ENCODE data around the gene RIPK4. TPM values are rescaled to one million over a fixed set of nuclear protein-coding genes. Genes with fewer than 3 reads are reported as not detected.

RIPK4 gene
- total RNA-seq, 3 donors from 2014 or later: 5.1 to 14.8 (median 10.2) TPM

- no peaks in the 10 kb centered on the region for H3K9me3 ChIP-seq
- H3K36me3 ChIP-seq (ENCODE audit: low read depth): no peaks in the 10 kb centered on the region
- peak in 1 of 3 donors; percentile 37 for DNase-seq
- ATAC-seq: no peak
- peaks cover 21% of the 10 kb centered on the region for H3K4me1 ChIP-seq (ENCODE audit: low read depth)
- no peak overlapping the region for H3K4me3 ChIP-seq
- intact Hi-C loops (cut with DNase I, micrococcal nuclease): no loop called here
- TF ChIP-seq CTCF (IDR thresholded peaks at IDR 0.05): no peak
Measured at GRCh38 chr21:41705546-41706262, 61.1 kb downstream of the RIPK4 start.

- intact Hi-C loops (cut with DNase I, micrococcal nuclease): no loop called here
- Histone ChIP-seq H3K9me3 (no peaks in the 10 kb centered on the region), H3K4me1 (ENCODE audit: low read depth) (peaks cover 21% of the 10 kb centered on the region), H3K4me3 (no peak overlapping the region), H3K36me3 (ENCODE audit: low read depth) (no peaks in the 10 kb centered on the region)
- TF ChIP-seq CTCF (IDR thresholded peaks at IDR 0.05): no peak
- ATAC-seq (peak; percentile 85), DNase-seq (peak; percentile 83 to 88 (median 87))
Measured at GRCh38 chr21:41703857-41704501, 62.9 kb downstream of the RIPK4 start.

GRCh38 chr21:41701749-41702148, 65.1 kb downstream of the RIPK4 start:
- no peak for ATAC-seq
- intact Hi-C loops (cut with DNase I, micrococcal nuclease): no loop called here
- no peak for TF ChIP-seq CTCF (IDR thresholded peaks at IDR 0.05)

GRCh38 chr21:41699311-41699710, 67.5 kb downstream of the RIPK4 start:
- no peaks in the 10 kb centered on the region for H3K9me3 ChIP-seq
- no peaks in the 10 kb centered on the region for H3K36me3 ChIP-seq (ENCODE audit: low read depth)
- no peak for TF ChIP-seq CTCF (IDR thresholded peaks at IDR 0.05)
- intact Hi-C loops (cut with DNase I, micrococcal nuclease): no loop called here
- no peak for ATAC-seq
- H3K4me1 ChIP-seq (ENCODE audit: low read depth): peaks cover 4% of the 10 kb centered on the region
- H3K4me3 ChIP-seq: no peak overlapping the region
- DNase-seq: no peak

More at GRCh38 chr21:41701749-41702148, 65.1 kb downstream of the RIPK4 start:
- H3K4me1 ChIP-seq (ENCODE audit: low read depth): peaks cover 21% of the 10 kb centered on the region
- no peak overlapping the region for H3K4me3 ChIP-seq
- no peak for DNase-seq
- no peaks in the 10 kb centered on the region for H3K9me3 ChIP-seq
- no peaks in the 10 kb centered on the region for H3K36me3 ChIP-seq (ENCODE audit: low read depth)

- no peak for TF ChIP-seq CTCF (IDR thresholded peaks at IDR 0.05)
- no peaks in the 10 kb centered on the region for H3K4me1 ChIP-seq (ENCODE audit: low read depth)
- H3K9me3 ChIP-seq: no peaks in the 10 kb centered on the region
- ATAC-seq (no peak), DNase-seq (no peak)
- H3K4me3 ChIP-seq: no peak overlapping the region
- H3K36me3 ChIP-seq (ENCODE audit: low read depth): no peaks in the 10 kb centered on the region
- intact Hi-C loops (cut with DNase I, micrococcal nuclease): no loop called here
Measured at GRCh38 chr21:41698071-41698470, 68.8 kb downstream of the RIPK4 start.

All from mucosa of descending colon (tissue), 3 donors.